ENCODE data around the gene HSP90AA1.

DNA sequence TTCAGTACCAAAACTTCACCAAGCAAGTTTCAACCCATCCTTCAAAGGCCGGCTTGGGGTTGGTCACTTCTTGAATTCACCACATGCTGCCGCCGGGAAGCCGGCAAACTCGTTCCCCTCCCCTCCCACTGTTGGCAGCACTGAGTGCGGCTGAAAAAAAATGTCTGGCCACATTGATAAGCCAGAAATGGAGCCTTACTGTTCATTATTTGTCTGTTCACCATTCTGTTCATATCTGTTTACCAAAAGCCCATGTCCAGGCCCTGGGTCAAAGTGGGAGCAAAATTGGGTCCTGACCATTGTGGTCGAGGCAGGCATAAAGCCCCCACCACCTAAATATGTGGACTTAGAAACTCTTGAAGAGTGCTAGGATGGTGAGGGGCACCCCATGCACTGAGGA, 7.3 kb upstream of the HSP90AA1 start:
- TF ChIP-seq, protein P1, sequence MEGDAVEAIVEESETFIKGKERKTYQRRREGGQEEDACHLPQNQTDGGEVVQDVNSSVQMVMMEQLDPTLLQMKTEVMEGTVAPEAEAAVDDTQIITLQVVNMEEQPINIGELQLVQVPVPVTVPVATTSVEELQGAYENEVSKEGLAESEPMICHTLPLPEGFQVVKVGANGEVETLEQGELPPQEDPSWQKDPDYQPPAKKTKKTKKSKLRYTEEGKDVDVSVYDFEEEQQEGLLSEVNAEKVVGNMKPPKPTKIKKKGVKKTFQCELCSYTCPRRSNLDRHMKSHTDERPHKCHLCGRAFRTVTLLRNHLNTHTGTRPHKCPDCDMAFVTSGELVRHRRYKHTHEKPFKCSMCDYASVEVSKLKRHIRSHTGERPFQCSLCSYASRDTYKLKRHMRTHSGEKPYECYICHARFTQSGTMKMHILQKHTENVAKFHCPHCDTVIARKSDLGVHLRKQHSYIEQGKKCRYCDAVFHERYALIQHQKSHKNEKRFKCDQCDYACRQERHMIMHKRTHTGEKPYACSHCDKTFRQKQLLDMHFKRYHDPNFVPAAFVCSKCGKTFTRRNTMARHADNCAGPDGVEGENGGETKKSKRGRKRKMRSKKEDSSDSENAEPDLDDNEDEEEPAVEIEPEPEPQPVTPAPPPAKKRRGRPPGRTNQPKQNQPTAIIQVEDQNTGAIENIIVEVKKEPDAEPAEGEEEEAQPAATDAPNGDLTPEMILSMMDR (IDR thresholded peaks at IDR 0.05): no peak
- TF ChIP-seq POLR2AphosphoS5 (IDR thresholded peaks at IDR 0.05) (no peak), POLR2A (IDR thresholded peaks at IDR 0.05) (no peak)
